CD14-positive monocyte (primary cell): ENCODE data around the gene TMEM235. TPM values are rescaled to one million over a fixed set of nuclear protein-coding genes. Genes with fewer than 3 reads are reported as not detected.

Experiments
- DNase-seq, 3 donors: peaks; one replicate each; pipeline ENCODE4 v3.0.0-alpha.2; 2011 to 2022
- H2AFZ ChIP-seq: 2 replicates; pipeline ENCODE4 v1.6.0; 2012; ENCODE audit warnings: mild to moderate bottlenecking, low read depth, low read length, inconsistent platforms; ENCODE audit not compliant: insufficient read depth, poor library complexity, severe bottlenecking
- H3K27ac ChIP-seq, 2 donors: 1 replicate in 1 of 2; 2 replicates in 1 of 2; pipeline ENCODE4 v1.5.1; 2012 to 2013; ENCODE audit warnings: low read length in 2 of 2, control low read depth in 1 of 2, inconsistent platforms in 1 of 2, low read depth in 1 of 2, mild to moderate bottlenecking in 1 of 2
- H3K27me3 ChIP-seq, 2 donors: one replicate each; pipeline versions ENCODE4 v1.6.0 to v1.6.1; 2011 to 2013; ENCODE audit warnings: low read length in 2 of 2; ENCODE audit not compliant: control insufficient read depth in 2 of 2, insufficient read depth in 2 of 2
- H3K36me3 ChIP-seq, 2 donors: replicated peaks in 1 of 2; 1 replicate in 1 of 2; 2 replicates in 1 of 2; pipeline versions ENCODE4 v1.5.1 to v1.6.1; 2012 to 2013; ENCODE audit warnings: low read length in 2 of 2, control low read depth in 1 of 2, inconsistent platforms in 1 of 2, mild to moderate bottlenecking in 1 of 2; ENCODE audit not compliant: insufficient read depth in 2 of 2, control insufficient read depth in 1 of 2
- H3K4me1 ChIP-seq, 2 donors: 1 replicate in 1 of 2; 2 replicates in 1 of 2; pipeline versions ENCODE4 v1.5.1 to v1.6.1; 2012 to 2013; ENCODE audit warnings: low read length in 2 of 2, control low read depth in 1 of 2, inconsistent platforms in 1 of 2, mild to moderate bottlenecking in 1 of 2, moderate library complexity in 1 of 2; ENCODE audit not compliant: insufficient read depth in 2 of 2, control insufficient read depth in 1 of 2
- H3K4me2 ChIP-seq: replicated peaks from 2 replicates; pipeline ENCODE3; 2012; ENCODE audit warnings: low read length, moderate library complexity, mild to moderate bottlenecking; ENCODE audit not compliant: poor library complexity, severe bottlenecking; ENCODE audit errors: extremely low read depth
- H3K4me3 ChIP-seq, 3 experiments: fragments of 200-600 bp in 1 of 3; sonication (generic) in 1 of 3; replicated peaks in 1 of 3; 1 replicate in 2 of 3; 2 replicates in 1 of 3; pipeline ENCODE4 v1.5.1; 2011 to 2013; ENCODE audit warnings: low read length in 3 of 3, mild to moderate bottlenecking in 3 of 3, control low read depth in 2 of 3, low read depth in 2 of 3, inconsistent platforms in 1 of 3, moderate library complexity in 1 of 3
- H3K79me2 ChIP-seq: 2 replicates; pipeline ENCODE4 v1.6.0; 2012; ENCODE audit warnings: mild to moderate bottlenecking, control low read depth, inconsistent platforms, low read length, moderate library complexity; ENCODE audit not compliant: insufficient read depth
- H3K9ac ChIP-seq: 2 replicates; pipeline ENCODE4 v1.6.0; 2017; ENCODE audit warnings: low read length, mild to moderate bottlenecking; ENCODE audit not compliant: insufficient read depth, poor library complexity, severe bottlenecking
- H3K9me3 ChIP-seq, 2 donors: replicated peaks in 1 of 2; 1 replicate in 1 of 2; 2 replicates in 1 of 2; pipeline versions ENCODE4 v1.5.1 to v1.6.1; 2012 to 2013; ENCODE audit warnings: low read length in 2 of 2, control low read depth in 1 of 2; ENCODE audit not compliant: control insufficient read depth in 1 of 2, insufficient read depth in 1 of 2
- H4K20me1 ChIP-seq: 2 replicates; pipeline ENCODE4 v1.6.0; 2012; ENCODE audit warnings: mild to moderate bottlenecking, low read length, control low read depth, moderate library complexity; ENCODE audit not compliant: insufficient read depth
- H3K27ac Mint-ChIP-seq, 7 donors: one replicate each; pipeline ENCODE4 v1.8.0; 2020; ENCODE audit warnings: mild to moderate bottlenecking in 7 of 7, mixed read lengths in 7 of 7, moderate library complexity in 6 of 7, inconsistent platforms in 2 of 7
- H3K27me3 Mint-ChIP-seq, 3 donors: one replicate each; pipeline ENCODE4 v1.8.0; 2021 to 2022; ENCODE audit warnings: low read depth in 3 of 3, mild to moderate bottlenecking in 3 of 3, mixed read lengths in 3 of 3, moderate library complexity in 3 of 3, inconsistent platforms in 1 of 3
- H3K36me3 Mint-ChIP-seq, 2 donors: one replicate each; pipeline ENCODE4 v1.8.0; 2020; ENCODE audit warnings: mixed read lengths in 2 of 2, inconsistent platforms in 1 of 2, mild to moderate bottlenecking in 1 of 2
- H3K4me1 Mint-ChIP-seq: one replicate; pipeline ENCODE4 v1.8.0; 2020; ENCODE audit warnings: mild to moderate bottlenecking, mixed read lengths
- H3K4me3 Mint-ChIP-seq, 2 donors: one replicate each; pipeline ENCODE4 v1.8.0; 2020; ENCODE audit warnings: mild to moderate bottlenecking in 2 of 2, mixed read lengths in 2 of 2, moderate library complexity in 1 of 2
- H3K9me3 Mint-ChIP-seq, 7 donors: one replicate each; pipeline ENCODE4 v1.8.0; 2020 to 2022; ENCODE audit warnings: mixed read lengths in 7 of 7, mild to moderate bottlenecking in 6 of 7, moderate library complexity in 6 of 7, inconsistent platforms in 2 of 7
- CTCF ChIP-seq: fragments of 200-600 bp; IDR thresholded peaks from one replicate; pipeline ENCODE4 v1.8.0; 2022; ENCODE audit warnings: antibody characterized with exemption, mild to moderate bottlenecking
- WGBS: methylation state at CpG from one replicate; pipeline ENCODE4 v1.1.5; 2013; ENCODE audit warnings: missing lambda C conversion rate; ENCODE audit not compliant: insufficient coverage; 5-methylcytosine and 5-hydroxymethylcytosine counted together
- intact Hi-C, 2 donors: fragments of 100-400 bp; cut with micrococcal nuclease; formaldehyde crosslinking; loops; one replicate each; pipeline versions ENCODE4 v1.15.0 to v1.15.1; 2023
- polyA plus RNA-seq, 3 donors: library from polyadenylated mRNA; depleted of rRNA in 1 of 3; unstranded in 2 of 3; stranded (reverse) in 1 of 3; fragments of 300-500 nt in 2 of 3; fragments of >200 nt in 1 of 3; fragmentation: Illumina TruSeq in 2 of 3; gene quantifications; 1 replicate in 2 of 3; 2 replicates in 1 of 3; pipeline ENCODE4 v1.2.3, GENCODE V29; 2012 to 2021

TMEM235 gene
- polyA plus RNA-seq, 3 donors: not detected

GRCh38 chr17:78268191-78268874, 36.9 kb downstream of the TMEM235 start:
- Histone ChIP-seq H4K20me1 (no peaks in the 10 kb centered on the region), H3K4me2 (no peak overlapping the region), H3K9me3 (no peaks in the 10 kb centered on the region), H3K4me3 (no peak overlapping the region), H3K27me3 (peaks cover 3 to 12% of the 10 kb centered on the region in 2 donors), H3K27ac (no peak overlapping the region), H3K9ac (no peak overlapping the region), H3K4me1 (peaks cover 13 to 19% of the 10 kb centered on the region in 2 donors), H3K79me2 (no peaks in the 10 kb centered on the region), H3K36me3 (no peaks in the 10 kb centered on the region), H2AFZ (no peak overlapping the region)
- Mint-ChIP-seq H3K9me3 (no peaks in the 10 kb centered on the region), H3K27me3 (peaks cover 9 to 31% (median 14%) of the 10 kb centered on the region in 3 donors), H3K27ac (no peak overlapping the region), H3K36me3 (peaks cover 0 to 3% of the 10 kb centered on the region in 2 donors), H3K4me3 (no peak overlapping the region), H3K4me1 (peaks cover 17% of the 10 kb centered on the region)
- no peak for TF ChIP-seq CTCF
- 89% methylated on average over 20 of the region's 24 CpGs for WGBS
- intact Hi-C loops: no loop called here
- DNase-seq: no peak

DNA sequence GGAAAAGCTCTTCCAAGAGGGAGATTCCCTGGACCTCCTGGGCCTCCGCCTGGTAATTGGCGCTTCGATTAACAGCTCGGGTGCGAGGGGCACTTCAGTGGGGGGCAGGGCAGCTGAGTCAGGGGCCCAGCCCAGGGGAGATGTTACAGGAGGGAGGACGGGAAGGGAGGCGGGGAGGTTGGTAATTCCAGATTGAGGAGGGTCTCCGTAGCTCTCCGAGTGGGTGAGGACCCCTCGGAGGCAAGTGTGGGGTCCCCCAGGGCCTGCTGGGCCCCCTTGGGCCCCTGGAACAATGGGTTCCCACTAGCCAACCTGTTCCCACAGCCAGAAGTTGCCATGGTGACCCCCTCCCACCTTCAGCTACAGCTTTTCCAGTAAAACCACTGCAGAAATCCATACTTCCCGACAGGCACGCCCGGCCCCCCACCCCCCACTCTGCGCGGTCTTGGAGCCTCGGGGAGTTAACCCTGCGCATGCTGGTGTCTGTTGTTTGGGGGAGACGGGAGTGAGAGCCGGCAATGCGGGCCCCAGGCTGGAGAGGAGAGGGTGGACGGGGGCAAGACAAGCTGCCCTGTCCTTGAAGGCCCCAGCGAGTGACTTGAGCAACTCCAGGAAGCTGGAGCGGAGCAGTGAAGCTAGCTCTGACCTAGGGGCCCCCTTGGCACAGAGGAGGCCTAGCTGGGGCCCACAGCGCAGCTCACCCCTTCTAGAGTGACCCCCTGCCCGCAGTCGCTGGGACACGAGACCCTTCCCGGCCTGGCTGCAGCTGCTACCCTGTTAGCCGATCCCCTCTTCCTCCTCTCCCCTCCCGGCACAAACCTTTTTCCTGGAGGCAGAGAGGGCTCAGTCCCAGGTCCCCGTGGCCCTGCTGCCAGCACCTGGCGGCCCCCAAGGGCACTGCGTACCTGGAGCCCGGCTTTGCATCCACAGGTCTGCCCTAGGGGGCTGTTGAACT, 37.8 kb downstream of the TMEM235 start:
- Histone ChIP-seq H4K20me1 (no peaks in the 10 kb centered on the region), H3K79me2 (no peaks in the 10 kb centered on the region), H3K9ac (no peak overlapping the region), H3K27me3 (peaks cover 3 to 12% of the 10 kb centered on the region in 2 donors), H2AFZ (no peak overlapping the region), H3K36me3 (no peaks in the 10 kb centered on the region), H3K4me3 (no peak overlapping the region), H3K4me1 (peaks cover 8 to 12% of the 10 kb centered on the region in 2 donors), H3K4me2 (no peak overlapping the region), H3K9me3 (no peaks in the 10 kb centered on the region), H3K27ac (no peak overlapping the region)
- TF ChIP-seq CTCF: no peak
- intact Hi-C loops: no loop called here
- H3K27ac Mint-ChIP-seq: peak overlapping the region in 1 of 7 donors; percentile 45
- peaks cover 0 to 3% of the 10 kb centered on the region in 2 donors for H3K36me3 Mint-ChIP-seq
- H3K9me3 Mint-ChIP-seq: peaks cover 0 to 2% (median 0%) of the 10 kb centered on the region in 7 donors
- H3K4me3 Mint-ChIP-seq: no peak overlapping the region
- peaks cover 9 to 31% (median 14%) of the 10 kb centered on the region in 3 donors for H3K27me3 Mint-ChIP-seq
- H3K4me1 Mint-ChIP-seq: peaks cover 14% of the 10 kb centered on the region
- WGBS: 86% methylated on average over 23 of the region's 34 CpGs
- no peak for DNase-seq
